Left lung (tissue), 10 donors: ENCODE results near the gene GGNBP2. TPM values are rescaled to one million over a fixed set of nuclear protein-coding genes. Genes with fewer than 3 reads are reported as not detected.

Source experiments
- ATAC-seq: fragments of 200-7000 bp; cut with Tn5 transposase; one replicate; pipeline ENCODE4 v1.9.1; 2020; ENCODE audit warnings: moderate library complexity
- DNase-seq, 4 donors: peaks; one replicate each; pipeline ENCODE4 v3.0.0-alpha.2; 2013 to 2020
- H3K27ac ChIP-seq, 2 donors: fragments of 200-600 bp; sonication (generic) in 1 of 2; one replicate each; pipeline versions ENCODE4 v1.5.0 to v1.8.0; 2020 to 2021
- H3K27me3 ChIP-seq, 2 donors: fragments of 200-600 bp; sonication (generic) in 1 of 2; one replicate each; pipeline versions ENCODE4 v1.5.0 to v1.8.0; 2020 to 2021
- H3K36me3 ChIP-seq, 2 donors: fragments of 200-600 bp; sonication (generic) in 1 of 2; one replicate each; pipeline versions ENCODE4 v1.5.0 to v1.8.0; 2020 to 2021
- H3K4me1 ChIP-seq, 2 donors: fragments of 200-600 bp; one replicate each; pipeline ENCODE4 v1.8.0; 2021
- H3K4me3 ChIP-seq, 2 donors: fragments of 200-600 bp; sonication (generic) in 1 of 2; one replicate each; pipeline versions ENCODE4 v1.5.0 to v1.8.0; 2020 to 2021; ENCODE audit warnings: mild to moderate bottlenecking in 1 of 2
- H3K9me3 ChIP-seq, 2 donors: fragments of 200-600 bp; sonication (generic) in 1 of 2; one replicate each; pipeline versions ENCODE4 v1.5.0 to v1.8.0; 2020 to 2021
- intact Hi-C, 2 donors: fragments of 100-400 bp; cut with DNase I; formaldehyde crosslinking; loops; one replicate each; pipeline versions ENCODE4 v1.11.2 to v1.14.2; 2022
- polyA plus RNA-seq, 6 donors: library from polyadenylated mRNA; unstranded; fragments of 120-200 nt; gene quantifications; one replicate each; pipeline ENCODE4 v1.2.1, GENCODE V29; 2013; ENCODE audit not compliant: insufficient read length in 6 of 6
- total RNA-seq, 2 donors: library from RNA; stranded (reverse); fragmentation: NEBNext Ultra II Directional; extraction: Animal tissue kit (Norgen Biotek cat#: 25700); gene quantifications; one replicate each; pipeline ENCODE4 v1.2.1, GENCODE V29; 2021
- TF ChIP-seq, protein P1 (sequence below), 2 donors: fragments of 200-600 bp; sonication (generic) in 1 of 2; IDR thresholded peaks; one replicate each; pipeline versions ENCODE4 v1.5.0 to v1.8.0; 2021; ENCODE audit warnings: antibody characterized with exemption in 2 of 2
- donor health status: DM: no; HTN: yes; CAD: no.
- donor health status: DM: no; HTN: no; CAD: no.

GGNBP2 gene
- total and polyA plus RNA-seq, 8 donors: 64.7 to 106 (median 94.0) TPM

DNA sequence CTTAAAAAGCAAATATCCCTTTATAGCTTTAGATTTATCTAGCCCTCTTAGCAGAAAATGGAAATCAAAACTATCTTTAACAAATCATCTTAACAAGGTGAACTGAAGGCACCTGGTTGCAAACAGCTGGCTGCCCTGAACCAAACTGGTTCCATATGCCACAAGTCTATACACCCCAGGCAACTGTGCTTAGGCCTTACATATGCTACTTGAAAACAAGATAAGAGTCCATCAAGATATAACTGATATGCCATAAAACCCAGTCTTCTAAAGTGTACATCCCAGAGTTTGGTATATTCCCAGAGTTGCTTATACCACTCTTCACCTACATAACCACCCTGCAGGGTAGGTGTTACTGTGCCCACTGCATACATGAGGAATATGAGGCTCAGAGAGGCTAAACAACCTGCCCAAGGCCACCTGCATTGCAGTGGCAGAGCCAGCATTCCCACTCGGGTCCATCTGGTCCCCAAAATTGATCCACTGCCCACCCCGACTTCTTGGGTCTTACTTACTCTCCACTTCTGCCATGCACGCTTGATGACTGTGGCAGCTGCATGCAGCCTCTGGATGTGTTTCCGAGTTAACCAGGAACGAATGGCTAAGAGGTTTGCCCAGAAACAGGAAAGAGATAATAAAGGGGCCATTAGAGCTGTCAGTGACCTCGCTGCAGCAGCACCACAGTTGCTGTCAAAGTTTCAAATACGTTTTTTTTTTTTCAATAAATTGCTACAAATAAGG lies 46.0 kb upstream of the GGNBP2 start:
- Histone ChIP-seq H3K27me3 (no peaks in the 10 kb centered on the region), H3K36me3 (peaks cover 3 to 98% of the 10 kb centered on the region in 2 donors), H3K4me3 (no peak overlapping the region), H3K4me1 (no peaks in the 10 kb centered on the region), H3K9me3 (no peaks in the 10 kb centered on the region), H3K27ac (no peak overlapping the region)
- TF ChIP-seq, protein P1, sequence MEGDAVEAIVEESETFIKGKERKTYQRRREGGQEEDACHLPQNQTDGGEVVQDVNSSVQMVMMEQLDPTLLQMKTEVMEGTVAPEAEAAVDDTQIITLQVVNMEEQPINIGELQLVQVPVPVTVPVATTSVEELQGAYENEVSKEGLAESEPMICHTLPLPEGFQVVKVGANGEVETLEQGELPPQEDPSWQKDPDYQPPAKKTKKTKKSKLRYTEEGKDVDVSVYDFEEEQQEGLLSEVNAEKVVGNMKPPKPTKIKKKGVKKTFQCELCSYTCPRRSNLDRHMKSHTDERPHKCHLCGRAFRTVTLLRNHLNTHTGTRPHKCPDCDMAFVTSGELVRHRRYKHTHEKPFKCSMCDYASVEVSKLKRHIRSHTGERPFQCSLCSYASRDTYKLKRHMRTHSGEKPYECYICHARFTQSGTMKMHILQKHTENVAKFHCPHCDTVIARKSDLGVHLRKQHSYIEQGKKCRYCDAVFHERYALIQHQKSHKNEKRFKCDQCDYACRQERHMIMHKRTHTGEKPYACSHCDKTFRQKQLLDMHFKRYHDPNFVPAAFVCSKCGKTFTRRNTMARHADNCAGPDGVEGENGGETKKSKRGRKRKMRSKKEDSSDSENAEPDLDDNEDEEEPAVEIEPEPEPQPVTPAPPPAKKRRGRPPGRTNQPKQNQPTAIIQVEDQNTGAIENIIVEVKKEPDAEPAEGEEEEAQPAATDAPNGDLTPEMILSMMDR (IDR thresholded peaks at IDR 0.05): no peak
- DNase-seq: no peak
- ATAC-seq: no peak
- intact Hi-C loops: no loop called here

DNA sequence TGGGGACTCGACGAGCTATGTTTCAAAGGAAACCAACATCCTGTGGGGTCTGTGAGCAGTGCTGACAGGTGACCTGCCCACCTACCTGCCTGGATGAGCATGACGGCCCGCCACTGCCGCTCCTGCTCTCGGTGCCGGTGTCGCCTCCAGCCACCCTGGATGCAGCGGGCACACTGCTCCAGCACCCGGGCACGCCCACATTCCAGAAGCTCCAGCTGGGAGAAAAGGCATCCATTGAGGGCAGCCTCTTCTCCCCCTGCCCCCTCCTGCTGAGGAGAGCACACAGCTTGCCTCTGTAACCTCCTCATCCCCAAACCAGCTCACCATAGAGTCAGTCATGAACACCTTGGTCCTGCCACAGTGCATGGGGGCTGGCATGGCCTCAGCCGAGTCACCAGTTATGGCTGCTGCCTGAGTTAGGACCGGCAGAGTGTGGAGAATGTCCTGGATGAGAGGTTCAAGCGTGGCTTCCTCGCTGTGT lies 43.9 kb upstream of the GGNBP2 start:
- peaks cover 0 to 98% of the 10 kb centered on the region in 2 donors for H3K36me3 ChIP-seq
- intact Hi-C loops: no loop called here
- DNase-seq: no peak
- ATAC-seq: no peak
- H3K27me3 ChIP-seq: no peaks in the 10 kb centered on the region
- H3K9me3 ChIP-seq: no peaks in the 10 kb centered on the region
- H3K4me1 ChIP-seq: no peaks in the 10 kb centered on the region
- no peak overlapping the region for H3K27ac ChIP-seq
- TF ChIP-seq, protein P1 (IDR thresholded peaks at IDR 0.05): no peak
- H3K4me3 ChIP-seq: no peak overlapping the region

DNA sequence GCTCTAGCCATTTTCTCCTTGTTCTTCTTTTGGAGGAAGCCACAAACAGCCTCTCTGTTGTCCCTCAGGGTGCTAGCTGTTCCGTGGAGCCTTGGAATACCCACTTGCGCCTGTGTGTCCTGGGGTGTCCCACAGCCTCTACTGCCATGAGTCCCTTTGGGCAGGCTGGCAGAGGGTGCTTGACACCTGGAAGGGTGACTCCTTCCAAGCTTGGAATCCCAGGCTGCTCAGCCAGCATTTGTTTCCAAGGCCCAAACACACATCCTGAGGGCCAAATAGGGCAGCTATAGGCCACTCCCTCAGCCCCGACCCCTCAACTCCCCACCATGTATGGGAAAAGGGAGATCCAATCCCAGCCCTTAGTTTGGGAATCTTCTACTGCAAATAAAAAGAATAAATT lies 43.4 kb upstream of the GGNBP2 start:
- Histone ChIP-seq H3K9me3 (no peaks in the 10 kb centered on the region), H3K27ac (no peak overlapping the region), H3K4me1 (no peaks in the 10 kb centered on the region), H3K4me3 (no peak overlapping the region), H3K27me3 (no peaks in the 10 kb centered on the region), H3K36me3 (peaks cover 0 to 98% of the 10 kb centered on the region in 2 donors)
- TF ChIP-seq, protein P1 (IDR thresholded peaks at IDR 0.05): no peak
- DNase-seq (no peak), ATAC-seq (no peak)
- intact Hi-C loops: no loop called here

DNA sequence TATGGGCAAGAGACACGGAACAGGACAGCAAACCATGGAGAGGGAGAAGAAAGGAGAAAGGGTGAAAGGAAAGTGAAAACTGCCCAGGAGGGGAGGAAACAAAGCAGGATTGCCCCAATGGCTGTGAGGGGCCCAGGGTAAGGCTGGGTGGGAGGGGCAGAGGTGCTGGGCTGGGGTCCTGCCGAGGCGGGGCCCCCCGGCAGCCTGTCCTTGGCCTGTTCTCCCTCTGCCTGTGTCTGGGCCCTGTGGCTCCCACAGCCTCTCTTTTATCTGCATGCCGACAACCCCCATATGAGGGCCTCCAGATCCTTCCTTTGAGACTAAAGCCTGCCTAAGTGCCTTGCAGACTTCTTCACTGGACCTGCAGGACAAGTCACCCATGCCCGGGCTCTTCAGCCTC lies 42.8 kb upstream of the GGNBP2 start:
- Histone ChIP-seq H3K36me3 (peaks cover 0 to 98% of the 10 kb centered on the region in 2 donors), H3K9me3 (no peaks in the 10 kb centered on the region), H3K27me3 (no peaks in the 10 kb centered on the region), H3K4me3 (no peak overlapping the region), H3K4me1 (no peaks in the 10 kb centered on the region), H3K27ac (no peak overlapping the region)
- DNase-seq (no peak), ATAC-seq (no peak)
- intact Hi-C loops: no loop called here
- TF ChIP-seq, protein P1 (IDR thresholded peaks at IDR 0.05): no peak

DNA sequence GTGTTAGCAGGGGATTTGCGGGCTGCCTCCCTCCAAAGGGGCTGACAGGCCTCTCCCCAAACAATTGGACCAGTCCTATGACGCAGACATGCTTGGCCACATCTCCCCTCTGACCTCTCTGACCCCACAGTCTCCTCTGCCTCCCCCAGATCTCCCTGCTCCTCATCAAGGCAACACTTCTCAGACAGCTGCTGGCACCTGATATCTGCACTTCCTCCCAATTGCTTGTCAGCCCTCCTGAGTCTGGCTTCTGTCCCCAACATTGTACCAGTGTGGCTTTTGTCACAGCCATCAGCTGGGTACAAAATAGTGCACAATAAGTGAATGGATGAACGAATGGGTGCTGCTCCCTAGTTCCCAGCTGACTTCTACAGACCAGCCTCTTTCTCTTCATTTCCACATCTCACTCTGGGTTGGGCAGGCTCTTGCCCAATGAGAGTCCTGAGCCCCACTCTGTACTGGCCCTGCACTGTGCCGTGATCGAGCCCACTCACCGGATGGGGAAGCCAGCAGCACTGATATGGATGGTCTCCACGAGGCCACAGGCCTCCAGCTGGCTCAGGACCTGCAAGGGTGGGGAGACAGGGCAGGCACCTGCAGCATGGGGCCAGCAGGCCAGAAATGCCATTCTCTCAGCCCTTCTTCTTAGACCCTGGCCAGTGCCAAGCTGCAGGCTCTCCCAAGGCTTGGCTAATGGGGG lies 41.1 kb upstream of the GGNBP2 start:
- intact Hi-C loops: no loop called here
- no peak overlapping the region for H3K4me3 ChIP-seq
- H3K36me3 ChIP-seq: peaks cover 0 to 88% of the 10 kb centered on the region in 2 donors
- no peaks in the 10 kb centered on the region for H3K4me1 ChIP-seq
- ATAC-seq: no peak
- no peaks in the 10 kb centered on the region for H3K27me3 ChIP-seq
- TF ChIP-seq, protein P1 (IDR thresholded peaks at IDR 0.05): no peak
- H3K9me3 ChIP-seq: no peaks in the 10 kb centered on the region
- H3K27ac ChIP-seq: no peak overlapping the region
- DNase-seq: no peak
